Kidney epithelial cell (primary cell): ENCODE measurements around the gene TRMT2A. TPM values are rescaled to one million over a fixed set of nuclear protein-coding genes. Genes with fewer than 3 reads are reported as not detected.

Experiments used
- DNase-seq: peaks from one replicate; pipeline ENCODE4 v3.0.0-alpha.2; 2010; ENCODE audit warnings: low read depth
- H3K27me3 ChIP-seq: 2 replicates; pipeline ENCODE4 v1.6.0; 2011; ENCODE audit warnings: low read length; ENCODE audit not compliant: control insufficient read depth, insufficient read depth
- H3K36me3 ChIP-seq: 2 replicates; pipeline ENCODE4 v1.5.1; 2011; ENCODE audit warnings: low read length; ENCODE audit not compliant: control insufficient read depth, insufficient read depth
- H3K4me3 ChIP-seq: 2 replicates; pipeline ENCODE4 v1.5.1; 2011; ENCODE audit warnings: low read depth, mild to moderate bottlenecking, control low read depth, low read length
- CTCF ChIP-seq: IDR thresholded peaks from 2 replicates; pipeline ENCODE4 v1.5.1; 2011; ENCODE audit warnings: mild to moderate bottlenecking, moderate library complexity, low read length, control low read depth, inconsistent platforms; ENCODE audit not compliant: insufficient read depth, poor library complexity, severe bottlenecking
- total RNA-seq: library from RNA; depleted of rRNA; stranded (reverse); fragments of >200 nt; gene quantifications from 2 replicates; pipeline ENCODE4 v1.2.3, GENCODE V29; 2015

The TRMT2A gene
- total RNA-seq, 1 donor from 2014 or later, result 44.5 TPM

GRCh38 chr22:20093418-20094196 lies 23.4 kb downstream of the TRMT2A start:
- peaks cover 2% of the 10 kb centered on the region for H3K36me3 ChIP-seq
- TF ChIP-seq CTCF, result no peak

DNA sequence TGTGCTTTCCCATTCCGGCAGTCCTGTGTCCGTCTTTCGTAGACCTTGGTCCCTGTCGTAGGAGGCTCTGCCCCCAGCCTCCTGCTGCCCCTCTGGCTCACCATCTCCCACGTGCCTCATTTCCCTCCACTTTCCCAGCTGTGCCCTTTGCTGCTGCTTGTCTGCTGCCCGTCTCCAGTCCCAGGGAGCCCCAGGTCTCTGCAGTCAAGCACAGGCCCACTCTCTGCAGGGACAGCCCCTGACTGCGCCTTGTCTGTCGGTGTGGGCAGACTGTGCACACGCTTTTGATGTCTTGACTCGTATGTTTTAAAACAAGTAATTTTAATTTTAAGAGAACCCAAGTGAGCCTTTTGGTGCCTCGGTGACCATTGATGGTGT lies 24.6 kb downstream of the TRMT2A start:
- DNase-seq, result no peak
- Histone ChIP-seq H3K4me3 (no peak overlapping the region), H3K27me3 (no peaks in the 10 kb centered on the region), H3K36me3 (peaks cover 4% of the 10 kb centered on the region)
- no peak for TF ChIP-seq CTCF

More at GRCh38 chr22:20093418-20094196, 23.4 kb downstream of the TRMT2A start:
- H3K27me3 ChIP-seq, result no peaks in the 10 kb centered on the region
- H3K4me3 ChIP-seq, result no peak overlapping the region
- no peak for DNase-seq

GRCh38 chr22:20091690-20092476 lies 25.1 kb downstream of the TRMT2A start:
- no peak overlapping the region for H3K4me3 ChIP-seq
- DNase-seq, result no peak
- peaks cover 4% of the 10 kb centered on the region for H3K36me3 ChIP-seq
- no peaks in the 10 kb centered on the region for H3K27me3 ChIP-seq
- TF ChIP-seq CTCF, result no peak

DNA sequence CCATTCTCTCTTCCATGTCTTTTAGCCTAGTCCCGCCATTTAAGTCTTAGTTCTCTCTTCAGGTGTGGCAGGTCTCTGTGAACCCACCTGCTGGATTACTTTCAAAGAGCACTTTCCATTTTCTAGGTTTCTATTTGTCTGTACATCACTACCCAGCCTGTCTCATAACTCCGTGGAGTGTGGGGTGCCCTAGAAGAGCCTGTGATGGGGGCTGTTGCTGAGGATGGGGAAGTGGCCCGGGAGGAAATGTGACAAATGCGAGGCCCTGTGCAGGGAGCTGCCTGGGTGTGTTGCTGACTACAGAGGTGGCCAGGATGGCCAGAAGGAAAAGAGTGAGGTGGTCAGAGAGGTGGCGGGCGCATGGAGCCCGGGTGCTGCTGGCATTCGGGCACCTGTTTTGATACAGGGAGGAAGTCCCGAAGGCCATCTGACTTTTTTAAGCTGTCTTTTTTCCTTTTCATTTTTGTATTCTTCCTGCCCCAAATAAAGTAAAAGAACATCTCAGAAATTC lies 26.2 kb downstream of the TRMT2A start:
- H3K4me3 ChIP-seq, result no peak overlapping the region
- no peak for TF ChIP-seq CTCF
- peaks cover 5% of the 10 kb centered on the region for H3K36me3 ChIP-seq
- no peaks in the 10 kb centered on the region for H3K27me3 ChIP-seq
- DNase-seq, result no peak

DNA sequence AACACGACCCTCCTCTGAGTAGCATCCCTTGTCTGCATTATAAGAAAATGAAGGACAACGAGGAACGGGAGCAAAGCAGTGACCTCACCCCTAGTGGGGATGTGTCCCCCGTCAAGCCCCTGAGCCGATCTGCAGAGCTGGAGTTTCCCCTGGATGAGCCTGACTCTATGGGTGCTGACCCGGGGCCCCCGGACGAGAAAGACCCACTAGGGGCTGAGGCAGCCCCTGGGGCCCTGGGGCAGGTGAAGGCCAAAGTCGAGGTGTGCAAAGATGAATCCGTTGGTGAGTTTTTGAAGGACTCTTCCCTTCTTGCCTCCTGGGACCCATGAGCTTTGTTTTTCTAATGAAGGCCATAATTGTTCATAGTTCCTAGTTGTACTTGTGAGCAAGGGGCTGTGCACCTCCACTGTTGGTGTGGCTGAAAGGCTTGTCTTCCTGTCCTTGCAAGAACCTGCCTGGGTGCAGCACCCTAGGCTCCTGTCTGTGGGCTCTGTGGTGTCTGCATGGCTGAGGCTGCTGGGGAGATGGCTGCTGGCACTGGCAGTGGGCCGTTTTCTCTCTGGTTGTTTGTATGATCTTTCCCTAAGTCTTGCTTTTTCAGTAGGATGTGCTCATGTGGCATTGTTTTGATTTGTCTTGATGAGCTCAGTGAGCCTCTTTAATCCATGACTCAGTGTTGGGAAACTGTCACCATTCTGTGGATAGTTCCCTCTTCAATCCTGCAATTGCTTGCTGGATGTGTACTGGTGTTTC lies 26.9 kb downstream of the TRMT2A start:
- peaks cover 5% of the 10 kb centered on the region for H3K36me3 ChIP-seq
- no peak for DNase-seq
- no peak overlapping the region for H3K4me3 ChIP-seq
- TF ChIP-seq CTCF, result no peak
- no peaks in the 10 kb centered on the region for H3K27me3 ChIP-seq
